ENCODE data around the gene PUM2. TPM values are rescaled to one million over a fixed set of nuclear protein-coding genes. Genes with fewer than 3 reads are reported as not detected.

PUM2 gene
- total RNA-seq, 1 experiment from 2014 or later: 105 TPM

GRCh38 chr2:20288642-20289340 lies 61.9 kb downstream of the PUM2 start (continued):
- TF ChIP-seq ATF3 (IDR thresholded peaks at IDR 0.05) (no peak), ZNF274 (IDR thresholded peaks at IDR 0.05; ENCODE audit: low read depth, low read length) (no peak), POLR2A (IDR thresholded peaks at IDR 0.05; ENCODE audit: borderline replicate concordance, extremely low read depth, insufficient read depth, insufficient read length) (no peak), SRF (IDR thresholded peaks at IDR 0.05; ENCODE audit: low read depth) (no peak)

GRCh38 chr2:20282916-20283592 lies 67.6 kb downstream of the PUM2 start:
- H3K9me2 ChIP-seq (ENCODE audit: insufficient read depth): no peaks in the 10 kb centered on the region
- no peak for TF ChIP-seq SRF (IDR thresholded peaks at IDR 0.05; ENCODE audit: low read depth)
- no peaks in the 10 kb centered on the region for H3K9me3 ChIP-seq (ENCODE audit: control insufficient read depth in 1 of 2, insufficient read depth in 1 of 2, low read depth in 1 of 2, low read length in 2 of 2)
- no peak overlapping the region for H3K4me2 ChIP-seq (ENCODE audit: low read length)
- peaks cover 81% of the 10 kb centered on the region for H3K79me2 ChIP-seq (ENCODE audit: insufficient read depth, low read length)
- H3K4me1 ChIP-seq (ENCODE audit: control insufficient read depth in 1 of 2, insufficient read depth in 2 of 2, low read length in 2 of 2): peaks cover under 1 to 3% of the 10 kb centered on the region in 2 experiments; a peak in 1 of 4 replicates
- peaks cover 30 to 39% of the 10 kb centered on the region in 2 experiments for H3K36me3 ChIP-seq (ENCODE audit: control insufficient read depth in 1 of 2, insufficient read depth in 2 of 2, low read length in 2 of 2)
- no peak overlapping the region for H2AFZ ChIP-seq (ENCODE audit: low read depth, low read length, poor library complexity, severe bottlenecking)
- no peak overlapping the region for H3K9ac ChIP-seq (ENCODE audit: low read length)
- CTCF ChIA-PET: interaction anchor here (1.9 kb wide), 1 partner anchor 8 kb away, joined by 11 read pairs; no protein-coding TSS in a partner anchor
- peaks cover 11% of the 10 kb centered on the region; the same call in 1 of the 2 replicates for H4K20me1 ChIP-seq (ENCODE audit: insufficient read depth)
- intact Hi-C loops (cut with micrococcal nuclease): no loop called here
- no peak for DNase-seq (ENCODE audit: low read depth, low spot score)
- no peaks in the 10 kb centered on the region for H3K27me3 ChIP-seq (ENCODE audit: insufficient read depth, low read length)
- no TSS peak for BruUV-seq (replicated peaks)
- RAD21 ChIA-PET (ENCODE audit: low non-redundant PET in 1 of 2, low total read pairs in 2 of 2, uncharacterized antibody in 2 of 2, unreplicated experiment in 2 of 2): no interaction called here
- ATAC-seq: no peak
- POLR2A ChIA-PET: no interaction called here
- no peak overlapping the region for H3K4me3 ChIP-seq (replicated peaks in 1 of 2; ENCODE audit: low read depth in 1 of 2, low read length in 2 of 2)
- no peak overlapping the region for H3K27ac ChIP-seq (ENCODE audit: low read depth, low read length)

- no peaks in the 10 kb centered on the region for H3K4me1 ChIP-seq (ENCODE audit: control insufficient read depth in 1 of 2, insufficient read depth in 2 of 2, low read length in 2 of 2)
- TF ChIP-seq REST (IDR thresholded peaks at IDR 0.05; ENCODE audit: low read depth) (no peak), POLR2A (IDR thresholded peaks at IDR 0.05; ENCODE audit: borderline replicate concordance, extremely low read depth, insufficient read depth, insufficient read length) (no peak), CBX3 (IDR thresholded peaks at IDR 0.05; ENCODE audit: low read depth) (no peak), ZFX (IDR thresholded peaks at IDR 0.05) (no peak), EGR1 (IDR thresholded peaks at IDR 0.05; ENCODE audit: low read depth) (no peak), JUND (IDR thresholded peaks at IDR 0.05) (no peak), CTCF (IDR thresholded peaks at IDR 0.05 in 2 of 3, conservative IDR thresholded peaks at IDR 0.05 in 1 of 3; ENCODE audit: borderline replicate concordance in 1 of 3, insufficient read depth in 1 of 3, low read depth in 2 of 3, low read length in 2 of 3) (no peak), MAX (IDR thresholded peaks at IDR 0.05) (no peak)
Measured at GRCh38 chr2:20281876-20282275, 68.8 kb downstream of the PUM2 start.

More at GRCh38 chr2:20281876-20282275, 68.8 kb downstream of the PUM2 start:
- Histone ChIP-seq H3K9me2 (ENCODE audit: insufficient read depth) (no peaks in the 10 kb centered on the region), H3K36me3 (ENCODE audit: control insufficient read depth in 1 of 2, insufficient read depth in 2 of 2, low read length in 2 of 2) (peaks cover 27 to 32% of the 10 kb centered on the region in 2 experiments), H3K27ac (ENCODE audit: low read depth, low read length) (no peak overlapping the region), H3K4me3 (replicated peaks in 1 of 2; ENCODE audit: low read depth in 1 of 2, low read length in 2 of 2) (no peak overlapping the region), H3K9me3 (ENCODE audit: control insufficient read depth in 1 of 2, insufficient read depth in 1 of 2, low read depth in 1 of 2, low read length in 2 of 2) (no peaks in the 10 kb centered on the region), H2AFZ (ENCODE audit: low read depth, low read length, poor library complexity, severe bottlenecking) (no peak overlapping the region), H4K20me1 (ENCODE audit: insufficient read depth) (peaks cover 11% of the 10 kb centered on the region; the same call in 1 of the 2 replicates), H3K9ac (ENCODE audit: low read length) (no peak overlapping the region), H3K4me2 (ENCODE audit: low read length) (no peak overlapping the region), H3K79me2 (ENCODE audit: insufficient read depth, low read length) (peaks cover 74% of the 10 kb centered on the region), H3K27me3 (ENCODE audit: insufficient read depth, low read length) (no peaks in the 10 kb centered on the region)
- ChIA-PET POLR2A (no interaction called here), RAD21 (ENCODE audit: low non-redundant PET in 1 of 2, low total read pairs in 2 of 2, uncharacterized antibody in 2 of 2, unreplicated experiment in 2 of 2) (no interaction called here), CTCF (interaction anchor here (1.9 kb wide), 1 partner anchor 9 kb away, joined by 11 read pairs; no protein-coding TSS in a partner anchor)
- no TSS peak for BruUV-seq (replicated peaks)
- ATAC-seq (no peak), DNase-seq (ENCODE audit: low read depth, low spot score) (no peak)
- intact Hi-C loops (cut with micrococcal nuclease): no loop called here

Data from HCT116 (cell line).